NCI-H2171 (cell line): ENCODE data around the gene PDGFC.
A peak's percentile ranks its signal among the peaks of the same experiment; 100 is the strongest.

ENCODE experiments used
- DNase-seq: peaks from one replicate; lab custom pipeline; 2025; lab: John Stamatoyannopoulos, UW

PDGFC gene

DNA sequence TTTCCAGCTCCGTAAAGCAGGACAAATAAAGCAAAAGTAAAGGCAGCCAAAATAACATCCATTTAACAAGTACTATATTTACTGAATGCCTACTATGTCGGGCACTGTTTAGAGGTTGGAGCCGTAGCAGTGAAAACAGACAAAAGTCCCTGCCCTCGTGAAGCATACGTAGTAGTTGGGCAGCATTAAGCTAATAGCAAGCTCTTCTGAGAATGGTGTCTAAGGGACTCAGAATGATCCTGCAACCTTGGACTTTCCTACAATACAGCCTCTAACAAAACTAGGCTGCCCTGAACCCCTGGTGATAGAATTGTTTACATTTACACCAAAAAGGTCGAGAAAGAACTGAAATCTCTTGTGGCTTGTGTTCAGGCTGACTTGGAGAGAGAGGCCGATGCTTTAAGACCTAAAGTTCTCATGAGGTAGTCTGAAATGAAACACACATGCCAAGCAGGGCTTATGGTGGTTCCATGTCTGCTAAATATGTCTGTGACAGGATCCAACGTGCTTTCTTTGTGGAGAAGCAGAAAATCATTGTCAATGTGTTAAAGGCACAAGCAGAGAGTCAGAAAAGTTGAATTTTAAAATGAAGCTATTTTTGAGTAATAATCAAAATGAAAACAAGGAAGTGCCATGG is 898 bp upstream of the PDGFC start:
- DNase-seq, result no peak

DNA sequence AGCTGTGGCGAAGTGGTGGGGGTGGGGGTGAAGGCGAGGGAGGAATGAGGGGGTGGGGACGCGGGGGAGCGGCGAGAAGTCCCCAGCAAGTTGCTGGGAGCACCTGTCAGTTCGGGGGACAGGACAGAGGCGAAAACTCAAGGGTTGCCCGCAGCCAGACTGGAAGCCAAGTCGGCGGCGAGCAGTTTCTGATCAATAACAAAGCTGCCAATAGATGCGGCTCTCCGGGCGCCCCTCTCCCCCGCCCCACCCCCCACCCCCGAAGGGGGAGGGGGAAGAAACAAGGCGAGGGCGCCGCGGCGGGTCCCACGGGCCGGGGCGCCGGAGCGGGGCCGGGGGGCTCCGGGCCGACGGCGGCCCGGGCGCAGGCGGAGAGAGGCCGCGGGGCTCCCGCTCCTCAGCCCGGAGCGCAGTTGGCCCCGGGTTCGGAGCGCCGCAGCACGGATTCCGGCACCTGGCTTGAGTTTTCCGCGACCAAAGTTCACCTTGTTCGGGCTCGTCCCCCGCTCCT is 379 bp downstream of the PDGFC start:
- DNase-seq, result no peak

DNA sequence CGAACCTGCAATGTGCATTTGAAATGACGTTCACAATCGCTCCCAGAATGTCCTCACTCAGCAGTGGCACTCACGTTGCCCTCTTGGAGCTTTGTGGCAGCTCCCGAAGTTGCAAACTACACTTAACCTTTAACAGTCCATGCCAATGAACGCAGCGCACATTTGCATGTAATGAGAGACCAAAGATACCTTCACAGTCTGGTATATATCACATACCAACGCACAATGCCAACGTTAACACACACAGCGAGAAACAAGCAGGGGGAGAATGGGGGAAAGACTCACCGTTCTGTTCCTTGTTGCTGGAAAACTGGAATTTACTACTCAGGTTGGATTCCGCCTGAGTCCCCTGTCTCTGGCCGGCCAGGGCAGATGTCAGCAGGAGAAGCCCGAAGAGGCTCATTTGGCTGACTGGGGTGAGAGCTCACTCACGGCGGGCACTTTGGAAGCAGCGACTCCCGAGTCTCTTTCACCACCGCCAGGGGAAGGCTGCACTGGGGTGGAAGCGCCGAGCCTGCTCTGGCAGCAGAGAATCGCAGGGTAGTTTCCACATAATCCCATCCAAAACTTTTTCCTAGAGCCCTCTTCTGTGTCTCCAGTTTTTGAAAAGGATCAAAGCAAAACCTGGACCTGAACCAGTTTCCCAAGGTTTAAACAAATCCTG is 966 bp downstream of the PDGFC start:
- no peak for DNase-seq

DNA sequence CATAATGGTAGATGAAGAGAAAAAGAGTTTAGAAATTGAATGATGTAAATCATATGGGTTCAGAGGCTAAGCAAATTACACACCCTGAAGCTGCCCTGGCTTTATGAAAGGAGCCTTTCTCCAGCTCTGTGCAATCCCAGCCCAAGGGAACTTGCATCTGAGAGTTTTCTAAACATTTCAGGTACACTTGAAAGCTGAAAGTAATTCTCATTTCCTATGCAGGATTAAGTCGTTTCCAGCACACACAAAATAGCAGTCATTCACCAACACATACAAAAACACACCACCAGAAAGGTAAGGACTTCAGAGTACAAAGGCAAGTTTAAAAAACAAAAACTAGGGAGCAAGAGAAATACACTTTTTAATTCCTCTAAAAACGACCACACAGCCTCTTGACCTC is 1.7 kb downstream of the PDGFC start:
- no peak for DNase-seq

DNA sequence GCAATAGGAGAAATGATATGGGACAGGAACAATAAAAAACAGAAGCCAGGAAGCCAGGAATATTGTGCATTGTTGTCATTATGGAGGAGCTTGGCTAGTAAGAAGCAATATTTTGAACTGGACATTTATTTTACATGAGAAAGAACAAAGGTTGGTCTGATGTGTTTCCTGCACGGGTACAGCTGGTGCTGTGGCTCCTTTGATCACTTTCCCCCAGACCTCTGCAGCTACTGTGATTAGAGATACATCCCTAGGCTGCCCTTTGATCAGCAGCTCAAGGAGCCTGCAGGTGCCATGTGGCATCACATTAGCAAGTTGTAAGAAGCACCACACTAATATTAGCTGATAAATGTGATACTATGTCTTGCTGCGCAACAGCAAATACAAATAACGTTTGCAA is 2.5 kb downstream of the PDGFC start:
- no peak for DNase-seq

DNA sequence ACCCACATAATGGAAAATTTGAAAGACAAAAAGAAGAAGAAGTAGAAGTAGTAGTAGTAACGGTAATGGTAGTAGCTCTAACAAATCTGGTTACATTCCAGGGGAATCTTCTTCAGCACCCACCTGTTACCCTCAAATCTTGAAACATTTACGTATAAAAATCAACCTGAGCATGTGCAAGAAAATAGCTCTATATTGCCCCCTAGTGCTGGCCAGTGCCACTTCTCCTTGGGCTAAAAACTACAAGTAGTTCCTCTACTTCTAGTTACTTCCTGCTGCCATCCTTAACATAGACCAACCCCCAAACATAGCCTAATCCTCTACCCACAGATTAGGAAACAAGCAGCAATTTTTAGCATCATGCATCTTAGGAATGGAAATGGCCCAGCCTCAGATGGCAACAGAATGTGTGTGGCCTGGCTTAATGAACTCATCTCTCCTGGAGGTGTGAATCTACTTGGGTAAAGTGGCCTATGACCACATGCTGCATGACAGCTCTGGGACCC is 3.1 kb downstream of the PDGFC start:
- no peak for DNase-seq

DNA sequence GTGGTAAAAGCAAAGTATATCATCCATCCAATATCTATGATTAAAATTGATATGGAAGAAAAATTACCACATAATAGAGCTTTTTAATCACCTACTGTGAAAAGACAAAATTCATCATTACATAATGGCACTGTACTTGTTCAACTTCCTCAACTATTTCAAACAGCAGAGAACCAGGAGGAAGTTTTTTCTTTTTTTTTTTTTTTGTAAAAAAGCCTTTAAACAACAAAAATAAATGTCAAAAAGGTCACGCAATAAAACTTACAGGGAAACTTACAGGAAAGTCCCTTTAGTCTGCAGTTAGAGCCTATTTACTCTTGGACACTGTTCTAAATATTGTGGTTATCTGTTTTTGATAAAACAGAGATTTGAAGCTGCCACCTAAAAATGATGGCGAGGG is 4.8 kb downstream of the PDGFC start:
- DNase-seq, result no peak

DNA sequence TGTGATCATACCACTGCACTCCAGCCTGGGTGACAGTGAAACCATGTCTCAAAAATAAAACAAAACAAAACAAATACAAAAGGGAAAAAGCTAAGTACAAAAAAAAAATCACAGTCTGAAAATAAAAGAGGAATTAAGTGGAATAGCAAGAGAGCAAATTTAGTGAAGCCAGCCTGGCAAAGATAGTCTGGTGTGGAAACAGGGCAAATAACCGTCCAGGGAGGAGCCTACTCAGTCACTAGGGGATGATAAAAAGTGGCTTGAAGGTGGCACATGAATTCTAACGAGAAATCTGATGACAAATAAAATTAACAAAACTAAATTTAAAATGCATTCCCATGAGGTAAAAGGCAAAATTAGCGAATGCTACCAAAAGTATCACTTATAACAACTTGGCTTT is 8.2 kb downstream of the PDGFC start:
- DNase-seq, result no peak

DNA sequence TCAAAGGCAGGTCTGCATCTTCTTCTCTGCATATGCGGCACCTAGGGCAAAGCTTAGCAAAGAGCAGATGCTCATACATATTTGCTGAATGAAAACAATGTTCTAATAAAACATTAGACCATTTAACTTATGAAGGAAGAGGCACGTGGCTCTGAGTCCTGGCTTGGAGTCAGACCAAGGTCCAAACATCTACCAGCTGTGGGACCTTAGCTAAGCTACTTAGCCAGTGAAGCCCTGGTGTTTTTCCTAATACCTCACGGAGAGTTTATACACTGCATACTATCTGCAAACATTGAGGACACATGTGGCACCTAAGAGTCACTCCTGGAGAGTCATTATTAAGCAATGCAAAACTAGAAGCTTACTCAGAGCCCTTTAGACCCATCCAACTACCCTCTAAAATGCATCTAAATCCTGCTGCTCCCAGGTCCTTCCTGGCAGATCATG is 9.0 kb downstream of the PDGFC start:
- DNase-seq, result no peak

DNA sequence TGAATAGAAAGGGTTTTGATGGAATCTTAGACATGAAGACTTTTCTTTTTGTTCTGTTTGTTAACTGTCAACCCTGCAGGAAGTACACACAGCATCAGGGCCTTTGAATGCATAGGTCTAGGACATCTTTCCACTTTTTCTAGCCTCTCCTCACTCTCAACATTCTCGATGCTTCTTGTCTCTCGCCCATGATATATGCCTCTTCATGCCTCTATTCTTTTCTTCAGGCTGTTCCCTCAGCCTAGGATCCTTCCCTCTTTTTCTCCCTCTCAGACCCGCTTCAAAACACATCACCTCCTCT is 9.6 kb downstream of the PDGFC start:
- no peak for DNase-seq

DNA sequence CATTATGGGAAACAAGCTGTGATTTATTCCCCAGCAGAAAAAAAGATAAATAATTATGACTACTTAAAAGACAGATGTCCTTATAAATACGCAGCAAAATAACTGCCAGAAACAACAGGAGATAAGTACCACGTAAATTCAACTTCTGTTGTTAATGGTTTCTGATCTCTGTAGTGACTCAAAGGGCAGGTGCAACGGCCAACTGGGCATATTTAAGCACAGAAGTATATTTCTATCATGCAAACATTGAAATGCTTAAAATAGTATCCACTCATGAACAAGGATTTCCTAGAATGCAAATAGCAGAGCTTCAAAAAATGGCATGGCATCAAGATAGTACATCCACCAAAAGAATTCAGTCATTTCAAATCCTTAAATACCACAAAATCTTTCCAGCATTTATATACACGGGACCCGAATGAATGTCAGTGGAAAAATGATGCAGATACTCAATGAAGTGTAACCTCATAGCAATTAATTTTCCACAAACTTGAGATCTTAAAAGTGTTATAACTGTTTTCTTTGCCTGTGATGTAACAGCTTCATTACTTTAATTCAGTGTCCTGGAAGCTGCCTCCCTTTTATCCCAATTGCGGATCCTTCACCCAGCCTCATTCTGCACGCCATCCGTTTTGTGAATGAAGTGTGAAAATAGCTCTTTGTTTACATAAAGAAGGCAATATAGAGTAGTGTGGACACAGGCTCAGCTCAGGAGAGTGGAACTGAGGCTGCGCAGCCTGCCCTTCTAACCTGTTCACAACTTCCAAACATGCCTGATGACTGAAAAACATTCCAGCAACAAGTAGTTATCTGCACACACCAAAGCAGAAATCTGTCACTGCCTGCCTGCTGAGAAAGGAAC is 10.2 kb downstream of the PDGFC start:
- DNase-seq, result no peak

DNA sequence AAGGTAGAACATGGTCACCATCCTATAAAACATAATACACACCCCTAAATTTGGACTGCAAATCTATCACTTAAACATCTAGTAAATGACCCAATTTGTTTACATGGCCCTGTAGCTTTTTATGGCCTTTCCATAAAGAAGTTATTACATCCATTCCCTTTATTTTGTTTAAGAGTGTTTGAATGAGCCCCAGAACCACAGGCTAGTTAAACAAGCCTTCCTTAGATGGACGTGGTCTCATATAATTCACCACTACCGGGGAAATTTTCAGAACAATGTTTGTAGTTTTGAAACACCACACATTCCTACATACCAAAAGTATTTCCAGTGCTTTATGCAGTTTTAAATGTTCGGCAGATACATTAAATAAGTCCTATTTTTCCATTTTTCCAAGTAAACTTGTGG is 12.3 kb downstream of the PDGFC start:
- DNase-seq, result no peak

DNA sequence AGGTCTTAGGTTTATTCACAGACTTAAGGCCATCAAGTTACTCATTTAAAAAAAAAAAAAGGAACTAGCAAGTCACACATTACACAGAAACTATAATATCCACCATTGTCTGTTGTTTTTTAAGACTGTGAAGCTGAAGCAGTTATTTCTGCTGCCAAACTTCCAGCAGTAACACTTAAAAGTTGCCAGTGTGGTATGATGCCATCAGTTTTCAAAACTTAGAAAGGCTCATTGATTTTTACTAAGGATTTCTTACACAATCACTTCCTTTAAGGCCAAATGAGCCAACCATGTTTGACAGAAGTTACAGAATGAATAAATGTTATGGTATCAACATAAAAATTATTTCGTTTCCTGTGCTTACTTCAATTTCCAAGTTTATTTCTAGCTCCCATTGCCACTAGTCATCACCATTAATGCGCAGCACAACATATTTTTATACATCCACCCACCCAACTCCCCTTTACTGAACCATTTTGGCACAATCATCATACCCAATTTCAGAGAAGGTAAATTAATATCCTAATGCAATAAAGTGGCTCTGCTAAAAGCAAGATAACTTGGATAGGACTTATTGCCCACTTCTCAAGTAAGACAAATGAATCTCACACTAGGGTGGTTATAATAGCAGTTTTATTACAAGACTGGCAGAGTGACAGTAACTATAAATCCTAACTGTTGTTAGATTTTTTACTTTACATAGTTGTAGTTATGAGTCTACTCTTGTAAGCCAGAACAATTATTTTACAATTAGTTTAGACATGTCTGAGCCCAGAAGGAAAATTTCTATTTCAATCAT is 13.1 kb downstream of the PDGFC start:
- DNase-seq, result no peak

DNA sequence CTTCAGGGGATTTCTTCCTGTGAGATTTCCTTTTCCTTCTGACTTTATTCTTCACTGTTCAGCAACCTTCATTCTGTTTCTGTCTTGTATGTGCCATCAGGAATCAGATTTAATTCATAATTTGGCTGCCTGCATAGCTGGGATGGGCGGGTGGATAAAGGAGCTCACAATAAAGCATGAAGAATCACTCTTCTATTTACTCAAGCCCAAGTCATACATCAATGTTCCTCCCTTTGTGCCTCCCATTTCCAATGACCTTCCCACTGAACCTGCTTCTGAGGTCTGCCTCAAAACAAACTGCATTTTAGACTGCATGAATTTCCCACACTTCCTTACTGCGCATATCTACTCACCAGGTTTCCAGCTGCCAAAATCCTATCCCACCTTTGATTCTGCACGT is 14.0 kb downstream of the PDGFC start:
- DNase-seq, result no peak

DNA sequence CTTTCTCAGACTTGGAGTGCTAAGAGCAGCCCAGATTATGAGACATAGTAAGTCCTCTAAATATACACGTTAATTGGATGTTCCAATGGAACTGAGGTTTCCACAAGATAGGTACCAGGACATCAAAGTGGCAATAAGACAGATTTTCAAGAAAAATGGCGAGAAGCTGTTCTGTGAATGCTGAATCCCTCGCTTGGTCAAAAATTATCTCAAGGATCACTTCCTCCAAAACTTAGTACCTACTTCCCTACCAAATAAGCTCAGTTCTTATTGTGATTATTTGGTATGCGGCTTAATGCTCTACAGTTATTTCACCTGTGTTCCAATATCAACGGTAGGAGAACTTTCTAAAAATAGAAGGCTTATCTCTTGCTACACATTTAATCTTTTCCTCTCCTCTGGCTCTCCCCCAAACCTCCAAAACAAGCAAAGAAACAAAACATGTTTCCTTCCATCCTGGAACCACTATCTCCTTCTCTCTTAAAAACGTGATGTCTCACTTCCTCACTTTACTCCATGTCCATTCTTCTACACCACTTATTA is 14.7 kb downstream of the PDGFC start:
- no peak for DNase-seq

DNA sequence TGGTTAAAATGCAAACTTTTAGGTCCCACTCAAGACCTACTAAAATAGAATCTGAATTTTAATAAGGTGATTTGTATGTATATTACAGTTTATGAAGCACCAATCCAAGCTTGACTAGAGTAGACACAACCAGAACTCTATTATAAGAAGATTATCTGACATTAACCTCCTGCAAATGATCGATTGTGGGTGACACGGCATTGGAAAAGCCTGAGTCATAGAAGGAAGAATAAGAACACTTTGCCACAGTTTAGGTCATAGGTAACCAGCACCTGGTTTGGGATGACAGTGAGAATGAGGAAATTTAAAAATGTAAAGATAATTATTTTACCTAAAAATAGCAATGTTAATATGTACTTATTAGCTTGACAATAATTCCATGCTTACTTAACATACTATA is 15.2 kb downstream of the PDGFC start:
- DNase-seq, result no peak

DNA sequence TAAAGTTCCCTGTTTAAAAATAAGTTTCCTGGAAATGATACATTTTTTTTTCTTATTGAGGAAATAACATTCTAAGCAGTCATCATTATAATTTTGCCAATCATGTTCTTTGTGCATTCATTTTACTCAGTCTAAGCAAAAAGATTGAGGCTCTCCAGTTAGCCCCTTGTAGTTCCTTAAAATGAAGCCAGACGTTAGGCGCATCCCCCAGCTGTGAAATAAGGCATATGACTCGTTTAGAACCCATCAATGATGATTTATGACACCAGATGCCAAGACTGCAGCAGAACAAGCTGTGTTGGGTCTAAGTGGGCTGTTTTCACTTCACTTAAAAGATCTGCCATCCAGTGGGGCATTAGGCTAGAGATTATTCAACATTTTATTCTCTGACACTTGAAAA is 17.0 kb downstream of the PDGFC start:
- DNase-seq, result peak; percentile 17

DNA sequence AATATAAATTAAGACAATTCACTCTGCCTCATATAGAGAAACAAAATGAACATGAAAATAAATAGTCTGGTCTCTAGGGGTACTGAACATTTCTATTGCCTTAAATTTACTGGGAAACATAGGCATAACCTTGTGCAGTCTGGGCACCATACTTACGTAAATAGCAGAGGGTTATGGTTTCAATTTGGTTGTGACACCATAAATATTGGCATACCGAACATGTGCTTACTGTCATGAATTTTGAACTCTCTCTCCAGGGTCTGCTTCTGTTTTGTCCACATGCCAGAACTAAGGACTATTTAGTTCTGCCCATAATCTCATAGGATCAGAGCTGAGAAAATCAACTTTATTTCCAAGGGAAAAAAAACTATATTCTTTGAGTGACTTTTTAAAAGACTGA is 17.6 kb downstream of the PDGFC start:
- no peak for DNase-seq

DNA sequence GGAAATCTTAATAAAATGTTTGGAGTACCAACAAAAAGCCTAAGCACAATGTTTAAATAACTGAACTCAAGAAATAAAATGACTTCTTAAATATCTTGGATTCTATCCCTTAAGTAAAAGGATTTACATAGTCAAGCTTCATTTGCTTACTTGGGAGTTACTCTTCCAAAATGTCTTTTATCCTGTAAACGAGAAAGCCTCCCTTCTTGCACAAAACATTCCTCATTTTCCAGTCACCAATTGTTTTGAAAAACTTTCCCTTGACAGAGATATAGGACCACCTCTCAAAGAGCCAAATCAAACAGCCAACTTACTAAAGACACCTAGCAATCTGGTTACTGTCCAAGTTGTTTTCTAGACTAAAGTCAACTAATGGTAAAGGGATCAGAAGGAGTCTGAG is 18.6 kb downstream of the PDGFC start:
- DNase-seq, result no peak

DNA sequence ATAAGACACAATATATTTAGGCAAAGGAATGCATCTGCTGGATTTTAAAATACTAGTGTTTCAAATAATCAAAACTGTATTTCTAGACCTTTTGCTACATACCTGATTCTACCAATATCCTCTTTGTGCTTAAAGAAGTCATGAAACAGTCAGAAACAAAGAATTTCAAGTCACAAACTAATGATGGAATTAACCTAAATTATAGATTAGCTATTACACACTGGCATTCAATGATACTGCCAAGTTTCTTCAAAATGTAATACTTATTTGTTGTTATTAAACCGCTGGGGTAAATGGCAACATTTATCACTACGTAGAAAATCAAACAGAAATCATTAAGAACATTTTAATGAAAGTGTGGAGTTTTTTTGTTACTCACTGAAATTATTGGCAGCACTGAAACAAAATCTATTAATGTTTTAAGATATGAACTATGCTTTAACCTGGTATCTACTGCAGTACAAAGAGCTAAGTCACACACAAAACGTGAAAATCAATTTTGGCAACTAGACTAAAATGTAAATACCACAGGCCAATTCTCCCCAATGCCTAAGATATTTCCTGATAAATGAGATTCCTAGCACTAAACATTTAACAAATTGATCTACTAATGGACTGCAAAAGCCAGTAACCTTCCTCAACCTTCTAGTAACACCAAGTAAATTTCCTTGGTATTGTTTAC is 19.4 kb downstream of the PDGFC start:
- DNase-seq, result no peak

DNA sequence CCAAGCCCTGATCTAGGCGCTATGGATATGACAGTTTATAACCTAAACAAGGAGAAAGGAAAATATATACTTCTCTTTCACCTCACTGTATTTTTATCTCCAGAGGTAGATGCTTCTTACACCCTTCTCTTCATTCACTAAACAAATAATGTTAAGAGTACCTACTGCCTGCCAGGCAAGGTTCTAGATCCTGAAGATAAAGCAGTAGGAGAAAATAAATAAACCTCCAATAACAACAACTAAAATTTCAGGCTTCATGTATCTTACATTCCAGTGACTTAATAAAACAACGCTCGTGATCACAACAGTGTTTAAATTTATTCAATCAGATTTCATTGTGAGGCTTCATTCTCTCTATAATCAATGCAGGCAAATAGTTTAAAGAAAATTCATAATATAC is 20.7 kb downstream of the PDGFC start:
- no peak for DNase-seq
